ENCODE data around the gene ZNF862. TPM values are rescaled to one million over a fixed set of nuclear protein-coding genes. Genes with fewer than 3 reads are reported as not detected.

ZNF862 gene
- total and polyA plus RNA-seq, 2 donors (not counting 1 experiment from before 2014, with no cell fraction given) = 24.1 to 33.0 TPM

- ChIA-PET POLR2A (no interaction called here), CTCF (no interaction called here)
- no peaks in the 10 kb centered on the region for H3K27me3 Mint-ChIP-seq
- no peak overlapping the region for H3K4me2 ChIP-seq (replicated peaks; ENCODE audit: low read depth, low read length, poor library complexity, severe bottlenecking)
- ATAC-seq (ENCODE audit: low read depth) = no peak
- no peak overlapping the region for H3K4me3 ChIP-seq (ENCODE audit: control extremely low read depth in 1 of 5, extremely low read depth in 1 of 5, insufficient read depth in 1 of 5, low read depth in 2 of 5, low read length in 4 of 5)
- intact Hi-C loops (cut with micrococcal nuclease) = no loop called here
- H3K9ac ChIP-seq (ENCODE audit: low read length) = no peak overlapping the region
- H3K9me3 Mint-ChIP-seq (ENCODE audit: insufficient read depth) = no peaks in the 10 kb centered on the region
- no peaks in the 10 kb centered on the region for H4K20me1 ChIP-seq (ENCODE audit: control insufficient read depth, insufficient read depth, low read length, poor library complexity, severe bottlenecking)
- no peak overlapping the region for H3K27ac Mint-ChIP-seq
- TF ChIP-seq CTCF (IDR thresholded peaks at IDR 0.05) (no peak), EZH2 (IDR thresholded peaks at IDR 0.05; ENCODE audit: borderline replicate concordance, insufficient read depth, low read depth, low read length, poor library complexity, severe bottlenecking) (no peak)
- H2AFZ ChIP-seq (ENCODE audit: insufficient read depth, low read depth, low read length, poor library complexity, severe bottlenecking) = no peak overlapping the region
- H3K36me3 ChIP-seq (replicated peaks in 1 of 2; ENCODE audit: control extremely low read depth in 1 of 2, control insufficient read depth in 1 of 2, extremely low read depth in 1 of 2, insufficient read depth in 2 of 2, low read length in 1 of 2) = no peaks in the 10 kb centered on the region
- no peaks in the 10 kb centered on the region for H3K9me3 ChIP-seq (ENCODE audit: control extremely low read depth in 1 of 3, control insufficient read depth in 2 of 3, insufficient read depth in 1 of 3, low read length in 2 of 3)
- no peak overlapping the region for H3K4me3 Mint-ChIP-seq
- H3K79me2 ChIP-seq (ENCODE audit: control insufficient read depth, insufficient read depth, low read length) = no peaks in the 10 kb centered on the region
- no peaks in the 10 kb centered on the region for H3K4me1 ChIP-seq (ENCODE audit: control insufficient read depth in 2 of 2, insufficient read depth in 2 of 2, low read length in 2 of 2)
- H3K4me1 Mint-ChIP-seq = no peaks in the 10 kb centered on the region
- H3K27ac ChIP-seq (ENCODE audit: low read length in 2 of 2) = no peak overlapping the region
- WGBS (ENCODE audit: insufficient coverage) = 90% methylated on average over 21 of the region's 21 CpGs
- no peaks in the 10 kb centered on the region for H3K27me3 ChIP-seq (replicated peaks in 1 of 4; ENCODE audit: control extremely low read depth in 1 of 4, control insufficient read depth in 3 of 4, insufficient read depth in 4 of 4, low read length in 3 of 4)
- no peak for DNase-seq
These were observed 21.9 kb upstream of the ZNF862 start for GRCh38 chr7:149816267-149816751.

- DNase-seq (no peak), ATAC-seq (ENCODE audit: low read depth) (no peak)
- H4K20me1 ChIP-seq (ENCODE audit: control insufficient read depth, insufficient read depth, low read length, poor library complexity, severe bottlenecking) = no peaks in the 10 kb centered on the region
- no peaks in the 10 kb centered on the region for H3K36me3 ChIP-seq (replicated peaks in 1 of 2; ENCODE audit: control extremely low read depth in 1 of 2, control insufficient read depth in 1 of 2, extremely low read depth in 1 of 2, insufficient read depth in 2 of 2, low read length in 1 of 2)
- ChIA-PET CTCF (no interaction called here), POLR2A (no interaction called here)
- no peaks in the 10 kb centered on the region for H3K27me3 ChIP-seq (replicated peaks in 1 of 4; ENCODE audit: control extremely low read depth in 1 of 4, control insufficient read depth in 3 of 4, insufficient read depth in 4 of 4, low read length in 3 of 4)
- Mint-ChIP-seq H3K4me1 (no peaks in the 10 kb centered on the region), H3K27me3 (no peaks in the 10 kb centered on the region), H3K27ac (no peak overlapping the region), H3K4me3 (no peak overlapping the region), H3K9me3 (ENCODE audit: insufficient read depth) (no peaks in the 10 kb centered on the region)
- intact Hi-C loops (cut with micrococcal nuclease) = no loop called here
- no peak overlapping the region for H3K4me3 ChIP-seq (ENCODE audit: control extremely low read depth in 1 of 5, extremely low read depth in 1 of 5, insufficient read depth in 1 of 5, low read depth in 2 of 5, low read length in 4 of 5)
- H2AFZ ChIP-seq (ENCODE audit: insufficient read depth, low read depth, low read length, poor library complexity, severe bottlenecking) = no peak overlapping the region
- no peaks in the 10 kb centered on the region for H3K79me2 ChIP-seq (ENCODE audit: control insufficient read depth, insufficient read depth, low read length)
- no peak overlapping the region for H3K4me2 ChIP-seq (replicated peaks; ENCODE audit: low read depth, low read length, poor library complexity, severe bottlenecking)
- WGBS (ENCODE audit: insufficient coverage) = 85% methylated on average over 4 of the region's 4 CpGs
- no peak overlapping the region for H3K9ac ChIP-seq (ENCODE audit: low read length)
- H3K27ac ChIP-seq (ENCODE audit: low read length in 2 of 2) = no peak overlapping the region
- no peaks in the 10 kb centered on the region for H3K9me3 ChIP-seq (ENCODE audit: control extremely low read depth in 1 of 3, control insufficient read depth in 2 of 3, insufficient read depth in 1 of 3, low read length in 2 of 3)
- no peaks in the 10 kb centered on the region for H3K4me1 ChIP-seq (ENCODE audit: control insufficient read depth in 2 of 2, insufficient read depth in 2 of 2, low read length in 2 of 2)
- TF ChIP-seq EZH2 (IDR thresholded peaks at IDR 0.05; ENCODE audit: borderline replicate concordance, insufficient read depth, low read depth, low read length, poor library complexity, severe bottlenecking) = no peak
- TF ChIP-seq CTCF (IDR thresholded peaks at IDR 0.05) = no peak
These were observed 21.4 kb upstream of the ZNF862 start for GRCh38 chr7:149816794-149817193.
